Measurements from ENCODE around the gene SPEG. TPM values are rescaled to one million over a fixed set of nuclear protein-coding genes. Genes with fewer than 3 reads are reported as not detected.
A peak's percentile ranks its signal among the peaks of the same experiment; 100 is the strongest.

The SPEG gene
- total and polyA plus RNA-seq, 2 of the 13 experiments (the other 11 are each of a cell fraction or from before 2014, with no cell fraction given) = 0.18 to 0.24 TPM

- peak; percentile 88 for TF ChIP-seq UBTF (CRISPR knock-in tag; IDR thresholded peaks at IDR 0.05)
- peak; percentile 96 for TF ChIP-seq IKZF4 (CRISPR knock-in tag; IDR thresholded peaks at IDR 0.05; ENCODE audit: borderline replicate concordance, low read depth, not compliant biosample characterization)
- TF ChIP-seq NR1H2 (CRISPR knock-in tag; IDR thresholded peaks at IDR 0.05; ENCODE audit: borderline replicate concordance, low read depth) = no peak
- no peak for TF ChIP-seq ZNF512 (CRISPR knock-in tag; IDR thresholded peaks at IDR 0.05)
- TF ChIP-seq ZNF460 (CRISPR knock-in tag; IDR thresholded peaks at IDR 0.05; ENCODE audit: borderline replicate concordance) = peak; percentile 32; the same call in 1 of the 2 replicates
- TF ChIP-seq ZNF746 (CRISPR knock-in tag; IDR thresholded peaks at IDR 0.05) = peak; percentile 42; the same call in 1 of the 2 replicates
- no peak for TF ChIP-seq MTF2 (CRISPR knock-in tag; IDR thresholded peaks at IDR 0.05; ENCODE audit: borderline replicate concordance)
- TF ChIP-seq SUZ12 (IDR thresholded peaks at IDR 0.05; ENCODE audit: low read depth, low read length) = no peak
- no peak; the same call in 1 of the 2 replicates for TF ChIP-seq ZNF138 (CRISPR knock-in tag; IDR thresholded peaks at IDR 0.05; ENCODE audit: low read depth)
- TF ChIP-seq SOX5 (CRISPR knock-in tag; IDR thresholded peaks at IDR 0.05; ENCODE audit: borderline replicate concordance) = peak; percentile 58; the same call in 1 of the 2 replicates
- no peak for TF ChIP-seq SIX1 (CRISPR knock-in tag; IDR thresholded peaks at IDR 0.05; ENCODE audit: borderline replicate concordance)
- TF ChIP-seq ZFP41 (CRISPR knock-in tag; IDR thresholded peaks at IDR 0.05; ENCODE audit: borderline replicate concordance) = peak; percentile 39; the same call in 1 of the 2 replicates
- no peak for TF ChIP-seq TCF7L2 (IDR thresholded peaks at IDR 0.05; ENCODE audit: low read depth, low read length)
- TF ChIP-seq ZFP36L1 (CRISPR knock-in tag; IDR thresholded peaks at IDR 0.05) = peak; percentile 92; the same call in 1 of the 2 replicates
- no peak; the same call in none of the 2 replicates for TF ChIP-seq ZNF160 (CRISPR knock-in tag; IDR thresholded peaks at IDR 0.05)
- TF ChIP-seq, protein P1, sequence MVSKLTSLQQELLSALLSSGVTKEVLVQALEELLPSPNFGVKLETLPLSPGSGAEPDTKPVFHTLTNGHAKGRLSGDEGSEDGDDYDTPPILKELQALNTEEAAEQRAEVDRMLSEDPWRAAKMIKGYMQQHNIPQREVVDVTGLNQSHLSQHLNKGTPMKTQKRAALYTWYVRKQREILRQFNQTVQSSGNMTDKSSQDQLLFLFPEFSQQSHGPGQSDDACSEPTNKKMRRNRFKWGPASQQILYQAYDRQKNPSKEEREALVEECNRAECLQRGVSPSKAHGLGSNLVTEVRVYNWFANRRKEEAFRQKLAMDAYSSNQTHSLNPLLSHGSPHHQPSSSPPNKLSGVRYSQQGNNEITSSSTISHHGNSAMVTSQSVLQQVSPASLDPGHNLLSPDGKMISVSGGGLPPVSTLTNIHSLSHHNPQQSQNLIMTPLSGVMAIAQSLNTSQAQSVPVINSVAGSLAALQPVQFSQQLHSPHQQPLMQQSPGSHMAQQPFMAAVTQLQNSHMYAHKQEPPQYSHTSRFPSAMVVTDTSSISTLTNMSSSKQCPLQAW (CRISPR knock-in tag; IDR thresholded peaks at IDR 0.05) = peak; percentile 75
- TF ChIP-seq ZNF513 (CRISPR knock-in tag; conservative IDR thresholded peaks at IDR 0.05) = no peak
- TF ChIP-seq DNMT3B (CRISPR knock-in tag; conservative IDR thresholded peaks at IDR 0.05) = no peak; the same call in 1 of the 2 replicates
- no peak for TF ChIP-seq ZFP36 (IDR thresholded peaks at IDR 0.05; ENCODE audit: borderline replicate concordance, low read depth, low read length, partially characterized antibody)
These were observed 109.1 kb downstream of the SPEG start, which contains the start of the genes CHPF and TMEM198 (continued) for GRCh38 chr2:219543596-219544358.
